Neutrophil (primary cell): ENCODE measurements around the gene ZNF407.

Experiments
- H3K27ac ChIP-seq: fragments of 200-600 bp; sonication (generic); 2 replicates; pipeline ENCODE4 v1.5.1; 2016; ENCODE audit warnings: mild to moderate bottlenecking, moderate library complexity
- H3K27me3 ChIP-seq: fragments of 200-600 bp; sonication (generic); 2 replicates; pipeline ENCODE4 v1.6.0; 2016; ENCODE audit warnings: mild to moderate bottlenecking
- H3K36me3 ChIP-seq: fragments of 200-600 bp; sonication (generic); 2 replicates; pipeline ENCODE4 v1.5.1; 2017
- H3K4me1 ChIP-seq, 2 experiments: fragments of 200-600 bp in 1 of 2; sonication (generic) in 1 of 2; 1 replicate in 1 of 2; 2 replicates in 1 of 2; pipeline versions ENCODE4 v1.5.1 to v1.6.1; 2013 to 2016; ENCODE audit warnings: low read depth in 1 of 2, low read length in 1 of 2, mild to moderate bottlenecking in 1 of 2, moderate library complexity in 1 of 2; ENCODE audit not compliant: control insufficient read depth in 1 of 2, insufficient read depth in 1 of 2
- H3K4me3 ChIP-seq, 2 experiments: fragments of 200-600 bp in 1 of 2; sonication (generic) in 1 of 2; 1 replicate in 1 of 2; 2 replicates in 1 of 2; pipeline ENCODE4 v1.5.1; 2013 to 2016; ENCODE audit warnings: low read depth in 1 of 2, low read length in 1 of 2, mild to moderate bottlenecking in 1 of 2, moderate library complexity in 1 of 2
- H3K9me3 ChIP-seq: fragments of 200-600 bp; sonication (generic); 2 replicates; pipeline ENCODE4 v1.5.1; 2016
- TF ChIP-seq, protein P1 (sequence below): fragments of 200-600 bp; sonication (generic); IDR thresholded peaks from 2 replicates; pipeline ENCODE4 v1.5.1; 2016; ENCODE audit warnings: antibody characterized with exemption

The ZNF407 gene

DNA sequence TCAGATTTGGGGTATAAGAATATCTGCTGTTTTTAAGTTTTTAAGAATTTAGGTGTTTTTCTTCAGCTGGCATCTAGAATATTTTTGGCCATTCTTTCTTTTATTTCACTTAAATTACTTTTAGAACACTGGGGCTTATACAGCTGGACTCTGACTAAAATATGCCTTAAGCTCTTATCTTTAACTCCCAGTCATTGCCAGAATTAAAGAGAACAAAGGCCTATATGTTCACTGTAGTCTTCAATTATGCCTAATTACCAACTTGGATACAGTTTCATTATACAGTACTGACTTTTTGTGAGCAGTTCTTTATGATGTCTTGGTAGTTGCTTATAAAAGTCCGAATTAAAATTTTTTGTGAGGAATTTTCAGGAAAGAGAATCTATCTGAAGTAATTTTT, 192.8 kb downstream of the ZNF407 start:
- Histone ChIP-seq H3K4me1 (no peaks in the 10 kb centered on the region), H3K27ac (no peak overlapping the region), H3K9me3 (no peaks in the 10 kb centered on the region), H3K4me3 (no peak overlapping the region), H3K27me3 (no peaks in the 10 kb centered on the region), H3K36me3 (peaks cover 13% of the 10 kb centered on the region)
- TF ChIP-seq, protein P1, sequence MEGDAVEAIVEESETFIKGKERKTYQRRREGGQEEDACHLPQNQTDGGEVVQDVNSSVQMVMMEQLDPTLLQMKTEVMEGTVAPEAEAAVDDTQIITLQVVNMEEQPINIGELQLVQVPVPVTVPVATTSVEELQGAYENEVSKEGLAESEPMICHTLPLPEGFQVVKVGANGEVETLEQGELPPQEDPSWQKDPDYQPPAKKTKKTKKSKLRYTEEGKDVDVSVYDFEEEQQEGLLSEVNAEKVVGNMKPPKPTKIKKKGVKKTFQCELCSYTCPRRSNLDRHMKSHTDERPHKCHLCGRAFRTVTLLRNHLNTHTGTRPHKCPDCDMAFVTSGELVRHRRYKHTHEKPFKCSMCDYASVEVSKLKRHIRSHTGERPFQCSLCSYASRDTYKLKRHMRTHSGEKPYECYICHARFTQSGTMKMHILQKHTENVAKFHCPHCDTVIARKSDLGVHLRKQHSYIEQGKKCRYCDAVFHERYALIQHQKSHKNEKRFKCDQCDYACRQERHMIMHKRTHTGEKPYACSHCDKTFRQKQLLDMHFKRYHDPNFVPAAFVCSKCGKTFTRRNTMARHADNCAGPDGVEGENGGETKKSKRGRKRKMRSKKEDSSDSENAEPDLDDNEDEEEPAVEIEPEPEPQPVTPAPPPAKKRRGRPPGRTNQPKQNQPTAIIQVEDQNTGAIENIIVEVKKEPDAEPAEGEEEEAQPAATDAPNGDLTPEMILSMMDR, result no peak

DNA sequence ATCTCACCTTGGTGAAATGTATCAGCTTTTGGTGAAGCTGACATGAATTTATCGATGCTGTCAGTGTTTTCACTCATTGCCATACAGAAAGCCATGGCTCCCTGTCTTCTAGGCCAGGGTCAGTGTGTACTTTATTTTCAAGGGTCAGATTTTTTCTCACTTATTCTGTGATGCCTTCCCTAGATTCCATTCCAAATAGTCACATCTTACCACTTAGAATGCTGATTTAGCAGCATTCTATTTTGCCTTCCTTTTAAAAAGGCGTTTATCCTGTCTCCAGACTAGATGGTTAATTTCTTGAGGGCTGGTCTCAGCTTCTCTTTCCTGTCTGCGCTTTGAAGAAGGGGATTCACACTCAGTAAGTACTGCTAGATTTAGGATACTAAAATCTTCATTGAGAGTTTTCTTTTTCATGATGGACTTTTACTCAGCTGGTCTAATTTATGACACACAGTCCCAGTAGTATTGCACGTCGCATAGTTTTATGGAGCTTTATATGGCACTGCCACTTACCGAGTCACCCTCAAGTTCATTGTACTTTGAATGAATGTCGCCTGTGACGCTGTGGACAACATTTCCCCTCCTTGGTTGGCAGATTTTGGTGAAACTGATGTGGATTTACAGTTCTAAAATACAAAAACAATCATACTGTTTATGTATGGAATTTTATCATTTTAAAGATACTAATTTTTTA, 194.0 kb downstream of the ZNF407 start:
- peaks cover 9% of the 10 kb centered on the region for H3K36me3 ChIP-seq
- H3K27me3 ChIP-seq, result no peaks in the 10 kb centered on the region
- H3K9me3 ChIP-seq, result no peaks in the 10 kb centered on the region
- H3K27ac ChIP-seq, result no peak overlapping the region
- H3K4me3 ChIP-seq, result no peak overlapping the region
- TF ChIP-seq, protein P1, result no peak
- no peaks in the 10 kb centered on the region for H3K4me1 ChIP-seq

DNA sequence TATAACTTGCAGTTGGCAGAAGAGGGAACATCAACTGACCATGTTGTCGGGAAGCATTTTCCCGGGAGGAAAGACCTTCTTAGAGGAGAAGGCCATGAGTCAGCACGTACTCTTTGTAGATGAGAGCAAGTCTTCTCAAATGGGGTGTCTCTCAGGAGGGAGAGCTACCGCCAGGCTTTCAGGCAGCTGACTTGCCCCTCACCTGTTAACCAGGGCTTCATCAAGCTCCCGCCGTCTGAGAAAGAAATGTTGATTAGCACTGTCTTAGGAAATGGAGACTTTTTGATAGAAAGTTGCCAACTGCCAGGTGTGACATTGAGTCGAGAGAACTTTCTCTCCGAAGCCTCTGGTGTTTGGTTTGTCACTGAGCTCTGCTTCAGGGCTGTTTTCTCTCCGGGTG, 196.1 kb downstream of the ZNF407 start:
- H3K27ac ChIP-seq, result no peak overlapping the region
- no peaks in the 10 kb centered on the region for H3K9me3 ChIP-seq
- no peak overlapping the region for H3K4me3 ChIP-seq
- H3K27me3 ChIP-seq, result no peaks in the 10 kb centered on the region
- no peaks in the 10 kb centered on the region for H3K36me3 ChIP-seq
- TF ChIP-seq, protein P1, result no peak
- no peaks in the 10 kb centered on the region for H3K4me1 ChIP-seq

DNA sequence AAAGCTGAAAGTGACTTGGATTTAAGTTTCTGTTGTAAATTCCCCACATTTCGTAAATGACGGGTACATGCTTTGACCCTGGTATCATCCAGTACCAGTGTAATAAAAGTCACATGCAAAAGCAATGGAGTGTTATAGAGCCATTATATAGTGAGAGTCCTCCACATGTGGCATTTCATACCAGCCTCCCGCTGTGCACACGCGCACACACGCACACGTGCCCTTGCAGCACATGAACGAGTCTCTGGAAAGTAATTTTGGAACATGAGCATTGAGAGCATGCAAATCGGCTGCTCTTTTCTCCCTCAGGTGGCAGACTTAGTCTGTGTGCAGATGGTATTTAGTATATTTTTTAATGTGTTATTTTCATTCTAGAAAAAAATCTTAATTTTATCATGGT, 198.1 kb downstream of the ZNF407 start:
- Histone ChIP-seq H3K4me1 (no peaks in the 10 kb centered on the region), H3K36me3 (no peaks in the 10 kb centered on the region), H3K27ac (no peak overlapping the region), H3K4me3 (no peak overlapping the region), H3K9me3 (no peaks in the 10 kb centered on the region), H3K27me3 (no peaks in the 10 kb centered on the region)
- TF ChIP-seq, protein P1, result no peak

DNA sequence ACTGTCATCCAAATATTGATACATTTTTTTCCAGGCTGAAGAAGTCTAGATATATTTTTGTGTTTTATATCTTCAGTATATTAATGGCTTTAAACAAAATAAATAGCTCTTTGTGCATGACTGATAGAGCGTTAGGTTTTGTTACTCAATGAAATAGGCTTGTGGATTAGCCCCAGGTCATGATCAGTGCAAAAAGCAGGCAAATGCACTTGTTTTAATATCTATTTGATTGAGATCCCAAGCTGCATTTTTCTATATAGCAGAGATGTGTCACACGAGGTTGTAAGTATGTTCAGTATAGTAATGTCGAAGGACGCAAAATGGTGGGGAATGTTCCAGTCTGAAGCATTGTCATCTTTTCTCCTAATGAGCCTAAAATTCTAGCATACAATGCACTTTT, 198.5 kb downstream of the ZNF407 start:
- Histone ChIP-seq H3K4me3 (no peak overlapping the region), H3K27me3 (no peaks in the 10 kb centered on the region), H3K27ac (no peak overlapping the region), H3K4me1 (no peaks in the 10 kb centered on the region), H3K36me3 (no peaks in the 10 kb centered on the region), H3K9me3 (no peaks in the 10 kb centered on the region)
- TF ChIP-seq, protein P1, result no peak
